ENCODE data around the gene WWOX. TPM values are rescaled to one million over a fixed set of nuclear protein-coding genes. Genes with fewer than 3 reads are reported as not detected.

WWOX gene
- total RNA-seq, 4 donors from 2014 or later: 135 to 209 (median 159) TPM

DNA sequence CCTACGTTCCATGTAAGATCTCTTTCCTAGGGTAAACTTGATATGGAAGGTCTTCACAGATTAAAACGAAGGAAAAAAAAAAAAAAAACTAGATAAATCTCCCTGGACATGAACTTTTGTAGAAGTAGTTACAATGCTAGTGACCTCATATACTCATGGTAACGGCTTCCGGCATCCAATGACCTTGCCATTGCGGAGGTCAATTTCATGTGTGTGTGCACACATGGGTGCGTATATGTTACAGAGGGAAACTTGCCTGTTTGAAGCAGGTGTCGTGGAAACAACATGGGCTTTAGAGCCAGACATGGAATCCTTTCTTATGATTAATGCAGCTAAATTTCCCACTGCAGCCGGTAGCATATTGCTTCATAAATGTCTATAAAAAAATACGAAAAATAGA, 1065.6 kb downstream of the WWOX start:
- H3K4me3 ChIP-seq (replicated peaks in 1 of 3): no peak overlapping the region
- no peaks in the 10 kb centered on the region for H3K9me3 ChIP-seq
- peaks cover 0 to 7% of the 10 kb centered on the region in 2 donors for H3K4me1 ChIP-seq
- intact Hi-C loops (cut with DNase I): no loop called here
- no peak for TF ChIP-seq POLR2A (IDR thresholded peaks at IDR 0.05)
- H3K36me3 ChIP-seq: no peaks in the 10 kb centered on the region
- no peak for DNase-seq
- 94 to 95% methylated on average over 9 of the region's 9 CpGs for WGBS, 2 donors
- no peaks in the 10 kb centered on the region for H3K27me3 ChIP-seq
- no peak overlapping the region for H3K27ac ChIP-seq

DNA sequence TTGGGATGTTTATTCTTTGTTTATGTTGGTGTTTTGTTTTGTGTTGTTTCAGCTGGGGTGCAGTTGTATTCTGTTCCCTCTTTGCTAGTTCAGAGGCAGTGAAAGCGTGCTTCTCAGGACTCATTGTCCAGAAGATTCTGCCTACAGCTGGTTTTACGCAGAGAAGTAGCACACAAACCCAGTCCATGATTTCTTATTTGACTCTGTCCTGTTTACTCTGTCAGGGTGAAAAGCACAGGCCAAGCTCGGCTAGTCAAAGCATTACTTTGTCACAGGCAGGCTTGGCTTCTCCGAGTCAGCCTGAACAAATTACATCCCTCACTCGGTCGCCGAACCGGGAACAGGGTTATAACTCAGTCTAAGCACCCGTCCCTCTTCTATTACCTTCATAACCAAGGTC, 1066.1 kb downstream of the WWOX start:
- intact Hi-C loops (cut with DNase I): no loop called here
- Histone ChIP-seq H3K9me3 (no peaks in the 10 kb centered on the region), H3K4me1 (peaks cover 0 to 7% of the 10 kb centered on the region in 2 donors), H3K27ac (no peak overlapping the region), H3K4me3 (replicated peaks in 1 of 3) (no peak overlapping the region), H3K27me3 (no peaks in the 10 kb centered on the region), H3K36me3 (no peaks in the 10 kb centered on the region)
- DNase-seq: peak; percentile 43 to 64
- no peak for TF ChIP-seq POLR2A (IDR thresholded peaks at IDR 0.05)
- TF ChIP-seq, protein P1, sequence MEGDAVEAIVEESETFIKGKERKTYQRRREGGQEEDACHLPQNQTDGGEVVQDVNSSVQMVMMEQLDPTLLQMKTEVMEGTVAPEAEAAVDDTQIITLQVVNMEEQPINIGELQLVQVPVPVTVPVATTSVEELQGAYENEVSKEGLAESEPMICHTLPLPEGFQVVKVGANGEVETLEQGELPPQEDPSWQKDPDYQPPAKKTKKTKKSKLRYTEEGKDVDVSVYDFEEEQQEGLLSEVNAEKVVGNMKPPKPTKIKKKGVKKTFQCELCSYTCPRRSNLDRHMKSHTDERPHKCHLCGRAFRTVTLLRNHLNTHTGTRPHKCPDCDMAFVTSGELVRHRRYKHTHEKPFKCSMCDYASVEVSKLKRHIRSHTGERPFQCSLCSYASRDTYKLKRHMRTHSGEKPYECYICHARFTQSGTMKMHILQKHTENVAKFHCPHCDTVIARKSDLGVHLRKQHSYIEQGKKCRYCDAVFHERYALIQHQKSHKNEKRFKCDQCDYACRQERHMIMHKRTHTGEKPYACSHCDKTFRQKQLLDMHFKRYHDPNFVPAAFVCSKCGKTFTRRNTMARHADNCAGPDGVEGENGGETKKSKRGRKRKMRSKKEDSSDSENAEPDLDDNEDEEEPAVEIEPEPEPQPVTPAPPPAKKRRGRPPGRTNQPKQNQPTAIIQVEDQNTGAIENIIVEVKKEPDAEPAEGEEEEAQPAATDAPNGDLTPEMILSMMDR (IDR thresholded peaks at IDR 0.05): no peak
- WGBS, 2 donors: 45 to 51% methylated on average over 9 of the region's 9 CpGs

DNA sequence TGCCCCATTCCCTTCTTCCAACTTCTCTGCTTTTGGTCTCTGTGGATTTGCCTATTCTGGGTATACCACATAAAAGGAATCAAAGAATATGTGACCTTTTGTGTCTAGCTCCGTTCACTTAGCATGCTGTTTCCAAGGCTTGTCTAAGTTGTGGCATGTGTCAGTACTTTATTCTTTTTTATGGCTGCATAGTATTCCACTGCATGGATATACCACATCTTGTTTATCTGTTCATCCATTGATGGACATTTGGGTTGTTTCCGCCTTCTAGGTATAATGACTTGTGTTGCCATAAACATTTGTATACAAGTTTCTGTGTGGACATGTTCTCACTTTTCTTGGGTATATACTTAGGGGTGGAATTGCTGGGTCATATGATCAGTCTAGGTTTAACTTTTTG, 1068.4 kb downstream of the WWOX start:
- Histone ChIP-seq H3K36me3 (no peaks in the 10 kb centered on the region), H3K27me3 (no peaks in the 10 kb centered on the region), H3K4me3 (replicated peaks in 1 of 3) (no peak overlapping the region), H3K4me1 (peaks cover 0 to 14% of the 10 kb centered on the region in 2 donors), H3K9me3 (no peaks in the 10 kb centered on the region), H3K27ac (no peak overlapping the region)
- intact Hi-C loops (cut with DNase I): no loop called here
- TF ChIP-seq, protein P1 (IDR thresholded peaks at IDR 0.05): no peak
- no peak for TF ChIP-seq POLR2A (IDR thresholded peaks at IDR 0.05)
- 96% methylated on average over 2 of the region's 2 CpGs for WGBS, 2 donors
- no peak for DNase-seq

DNA sequence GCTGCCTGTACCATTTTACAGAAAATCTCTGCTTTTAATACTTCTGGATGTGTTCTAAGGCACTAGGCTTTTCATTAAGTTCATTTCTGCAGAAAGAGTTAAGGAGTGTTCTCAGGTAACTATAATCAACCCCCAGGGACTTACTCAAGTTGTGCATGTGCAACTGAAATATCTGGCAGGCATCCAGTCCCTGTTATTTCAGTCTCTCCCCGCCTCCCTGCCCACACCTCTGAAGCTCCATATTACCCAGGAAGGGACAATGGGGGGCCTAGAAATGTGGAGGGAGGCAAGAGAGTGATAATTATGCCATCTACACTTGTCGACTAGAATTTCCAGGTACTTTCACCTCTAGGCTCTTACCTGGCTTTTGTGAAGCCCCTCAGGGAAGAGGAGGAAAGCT, 1068.9 kb downstream of the WWOX start:
- TF ChIP-seq POLR2A (IDR thresholded peaks at IDR 0.05): no peak
- TF ChIP-seq, protein P1 (IDR thresholded peaks at IDR 0.05): no peak
- intact Hi-C loops (cut with DNase I): no loop called here
- Histone ChIP-seq H3K27ac (no peak overlapping the region), H3K27me3 (no peaks in the 10 kb centered on the region), H3K9me3 (no peaks in the 10 kb centered on the region), H3K4me3 (replicated peaks in 1 of 3) (no peak overlapping the region), H3K4me1 (peaks cover 0 to 14% of the 10 kb centered on the region in 2 donors), H3K36me3 (no peaks in the 10 kb centered on the region)
- WGBS, 2 donors: 15 to 37% methylated on average over 2 of the region's 2 CpGs
- DNase-seq: peak; percentile 54

DNA sequence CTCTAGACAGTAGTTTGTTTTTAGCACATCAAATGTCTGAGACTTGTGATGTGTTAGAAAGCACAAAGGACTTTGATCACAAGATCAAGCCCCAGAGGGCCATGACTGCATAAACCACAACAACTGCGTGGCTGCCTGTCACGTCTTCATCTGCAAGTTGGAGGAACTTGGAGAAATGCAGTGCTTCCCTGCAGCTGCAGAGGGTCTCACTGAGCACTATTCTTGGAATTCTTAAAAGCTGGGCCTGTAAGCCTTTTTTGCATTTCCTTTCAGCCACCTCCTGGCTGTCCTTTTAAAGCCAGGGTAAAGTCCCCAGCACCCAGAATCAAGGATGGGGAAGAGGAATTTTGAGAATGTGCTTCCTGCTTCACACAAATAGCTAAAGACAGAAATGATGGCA, 1069.8 kb downstream of the WWOX start:
- Histone ChIP-seq H3K4me3 (replicated peaks in 1 of 3) (no peak overlapping the region), H3K36me3 (no peaks in the 10 kb centered on the region), H3K27me3 (no peaks in the 10 kb centered on the region), H3K9me3 (no peaks in the 10 kb centered on the region), H3K4me1 (peaks cover 0 to 14% of the 10 kb centered on the region in 2 donors), H3K27ac (no peak overlapping the region)
- intact Hi-C loops (cut with DNase I): no loop called here
- no peak for DNase-seq
- WGBS, 2 donors: 50 to 91% methylated on average over 2 of the region's 2 CpGs
- no peak for TF ChIP-seq POLR2A (IDR thresholded peaks at IDR 0.05)
- TF ChIP-seq, protein P1 (IDR thresholded peaks at IDR 0.05): no peak

All from thyroid gland (tissue), 4 donors.